HG02678 (cell line): ENCODE data around the gene SURF4.

Source experiments
- ATAC-seq: cut with Tn5 transposase; IDR thresholded peaks from one replicate; pipeline ENCODE4 v1.9.1; 2021; ENCODE audit warnings: mild to moderate bottlenecking, moderate library complexity; ENCODE audit not compliant: unreplicated experiment

The SURF4 gene

DNA sequence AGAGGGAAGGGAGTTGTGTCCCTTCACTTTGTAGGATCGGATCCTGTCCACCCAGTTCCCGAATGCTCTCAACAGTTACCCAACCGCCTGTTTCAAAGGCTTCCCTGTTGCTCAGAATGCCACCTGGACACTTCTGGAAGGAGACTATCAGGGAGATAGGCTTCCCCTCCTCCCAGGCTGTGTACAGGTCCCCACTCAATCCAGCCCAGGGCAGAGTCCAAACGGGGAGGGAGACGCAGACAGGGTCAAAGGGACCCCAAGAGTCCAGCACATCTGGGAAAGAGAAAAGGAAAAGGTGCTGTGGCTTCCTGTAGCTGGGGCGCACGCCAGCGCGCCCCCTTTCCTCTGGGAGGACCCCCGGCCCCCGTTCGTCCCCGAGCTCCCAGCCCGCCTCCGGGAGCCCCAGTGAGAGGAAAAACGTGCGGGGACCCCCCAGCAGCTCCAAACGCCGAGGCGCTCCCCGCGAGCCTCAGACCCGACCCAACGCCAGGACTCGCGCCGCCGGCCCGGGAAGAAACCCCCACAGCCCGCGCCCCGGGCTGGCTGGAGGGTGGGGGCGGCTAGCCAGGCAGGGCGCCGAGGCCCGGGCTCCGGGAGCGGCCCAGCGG is 640 bp downstream of the SURF4 start:
- peak; percentile 9 for ATAC-seq

DNA sequence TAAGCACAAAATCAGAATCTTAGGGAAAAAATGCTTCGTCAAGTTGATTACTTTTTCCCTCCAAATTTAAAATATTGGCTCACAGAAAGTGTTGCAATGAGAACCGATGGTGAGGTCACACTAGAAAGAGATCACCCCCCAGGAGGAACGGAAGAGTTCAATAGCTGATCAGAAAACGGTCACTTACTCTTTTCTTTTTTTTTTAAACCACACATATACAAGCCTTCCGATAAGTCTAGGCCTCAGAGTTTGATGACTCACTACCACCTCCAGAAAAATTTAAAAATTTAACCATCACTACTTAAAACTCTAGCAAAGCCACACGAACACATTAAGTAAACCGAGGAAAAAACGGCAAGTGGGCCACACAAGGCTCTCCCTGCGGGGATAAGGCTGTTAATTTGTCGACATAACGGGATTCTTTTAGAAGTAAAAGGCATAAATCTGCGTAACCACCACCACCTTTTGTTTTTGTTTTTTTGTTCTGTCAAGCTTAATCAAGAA is 1.2 kb downstream of the SURF4 start:
- no peak for ATAC-seq

DNA sequence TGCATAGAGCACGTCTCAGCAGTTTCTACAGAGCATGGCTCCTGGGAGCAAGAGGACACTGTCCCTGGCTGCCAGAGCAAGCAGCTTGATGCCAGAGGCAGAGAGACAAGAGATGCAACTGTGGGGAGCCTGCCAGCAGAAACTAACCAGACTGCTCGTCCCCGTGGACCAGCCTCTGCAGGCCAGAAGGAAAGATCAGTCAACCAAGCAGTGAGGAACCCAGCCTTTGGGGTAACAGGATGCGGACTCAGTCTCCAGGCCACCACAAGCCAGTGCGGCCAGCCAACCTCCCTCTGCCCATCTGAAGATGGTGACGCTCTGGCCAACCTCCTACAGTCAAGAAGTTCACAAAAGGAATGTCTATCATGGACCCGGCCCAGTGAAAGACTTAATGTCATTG is 3.7 kb downstream of the SURF4 start:
- no peak for ATAC-seq

DNA sequence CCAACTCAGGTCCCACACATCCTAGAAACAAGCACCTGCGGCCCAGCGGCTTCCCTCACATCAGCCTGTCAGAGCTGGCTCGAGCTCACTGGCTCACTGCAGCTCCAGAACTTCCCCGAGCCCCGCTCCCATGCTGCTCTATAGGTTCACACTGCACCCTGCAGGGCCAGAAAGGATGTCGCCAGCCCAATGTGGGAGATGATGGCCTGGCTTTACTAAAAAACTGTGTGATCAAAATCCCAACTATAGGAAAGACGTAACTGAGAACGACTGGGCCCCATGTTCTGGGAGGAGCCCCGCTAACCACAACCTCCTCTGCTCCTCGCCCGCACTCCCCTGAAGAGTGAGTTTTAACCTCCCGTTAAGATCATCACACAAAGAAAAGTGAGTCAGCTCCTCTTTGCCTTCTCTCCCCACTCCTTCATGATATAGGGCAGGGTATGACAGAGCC is 4.6 kb downstream of the SURF4 start:
- no peak for ATAC-seq

DNA sequence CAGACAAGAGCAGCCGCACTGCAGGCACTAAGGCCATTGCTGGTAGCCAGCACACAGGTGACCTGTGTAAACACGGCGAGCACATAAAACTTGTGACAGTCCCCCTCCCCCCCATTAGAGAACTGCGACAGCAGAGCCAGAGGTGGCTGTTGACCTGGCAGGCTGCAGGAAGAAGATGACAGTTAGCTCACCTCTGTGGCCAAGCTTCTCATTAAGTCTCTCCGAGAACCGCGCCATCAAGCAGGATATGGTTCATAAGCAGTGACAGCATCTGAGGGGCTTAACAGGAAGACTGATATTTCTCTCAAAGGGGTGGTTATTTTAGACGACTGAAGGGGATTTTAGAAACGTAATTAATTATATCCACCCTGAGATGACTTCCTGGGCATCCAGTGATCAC is 5.2 kb downstream of the SURF4 start:
- ATAC-seq = no peak

DNA sequence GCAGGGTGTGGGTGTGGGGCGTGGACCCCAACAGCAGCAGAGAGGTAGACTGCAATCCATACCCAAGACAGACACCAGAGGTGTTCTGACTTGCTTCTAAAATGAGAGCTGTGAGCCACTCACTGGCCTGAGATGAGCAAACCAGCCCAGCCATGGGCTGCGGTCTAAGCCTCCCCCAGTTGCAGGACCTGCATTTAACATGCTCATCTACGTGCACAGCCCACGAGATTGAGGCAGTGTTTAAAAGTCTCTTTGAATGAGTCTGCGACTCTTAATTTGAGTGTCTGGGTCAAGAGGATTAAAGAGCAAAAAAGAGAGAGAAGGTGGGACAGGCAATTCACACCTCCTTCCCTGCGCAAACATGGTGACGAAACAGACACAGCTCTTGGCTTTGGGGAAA is 5.9 kb downstream of the SURF4 start:
- ATAC-seq = no peak

DNA sequence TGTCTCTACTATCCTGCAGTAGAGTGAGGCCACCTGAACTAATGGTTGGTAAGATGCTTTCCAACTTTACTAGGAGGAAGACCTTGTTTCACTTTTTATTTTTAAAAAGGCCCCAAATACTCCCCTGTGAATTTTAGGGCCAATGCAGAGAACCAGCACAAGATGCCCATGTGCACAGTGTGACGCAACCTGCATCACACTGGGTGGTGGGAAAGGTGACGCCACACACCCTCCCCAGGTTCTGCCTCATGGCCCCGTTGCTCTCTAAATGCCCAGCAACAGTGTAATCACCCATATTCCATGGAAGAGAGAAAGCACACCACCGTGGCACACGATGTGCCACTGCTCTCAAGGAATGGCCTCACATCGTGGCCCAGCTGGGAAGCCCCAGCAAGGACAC is 6.4 kb downstream of the SURF4 start:
- ATAC-seq = no peak

DNA sequence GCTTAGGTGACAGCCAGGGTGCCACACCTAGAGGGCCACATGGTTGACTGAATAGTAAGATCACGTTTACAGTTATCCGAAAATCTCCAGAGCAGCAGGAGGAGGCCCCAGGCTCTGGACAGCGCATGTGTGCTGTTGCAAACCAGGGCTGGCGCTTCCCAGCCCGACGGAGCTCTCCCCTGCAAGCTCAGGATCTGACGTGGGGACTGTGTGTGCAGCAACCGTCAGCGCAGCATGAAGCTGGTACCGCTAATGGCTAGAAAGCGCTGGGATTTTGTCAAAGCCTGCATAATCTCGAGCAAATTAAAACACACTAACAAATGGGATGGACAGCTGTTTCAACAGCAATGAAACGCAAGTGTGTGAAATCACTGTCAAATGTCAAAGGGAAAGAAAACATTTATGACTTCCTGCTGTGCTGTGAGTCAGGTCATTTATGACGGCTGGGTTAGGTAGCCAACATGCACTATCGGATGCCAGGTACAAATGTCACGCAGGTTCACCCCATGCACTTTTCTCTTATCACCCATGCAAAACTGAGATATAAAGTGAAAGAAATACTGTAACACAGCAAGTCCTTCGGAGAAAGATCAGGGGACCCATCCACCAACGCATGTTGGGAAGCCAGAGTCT is 7.5 kb downstream of the SURF4 start:
- ATAC-seq = no peak

DNA sequence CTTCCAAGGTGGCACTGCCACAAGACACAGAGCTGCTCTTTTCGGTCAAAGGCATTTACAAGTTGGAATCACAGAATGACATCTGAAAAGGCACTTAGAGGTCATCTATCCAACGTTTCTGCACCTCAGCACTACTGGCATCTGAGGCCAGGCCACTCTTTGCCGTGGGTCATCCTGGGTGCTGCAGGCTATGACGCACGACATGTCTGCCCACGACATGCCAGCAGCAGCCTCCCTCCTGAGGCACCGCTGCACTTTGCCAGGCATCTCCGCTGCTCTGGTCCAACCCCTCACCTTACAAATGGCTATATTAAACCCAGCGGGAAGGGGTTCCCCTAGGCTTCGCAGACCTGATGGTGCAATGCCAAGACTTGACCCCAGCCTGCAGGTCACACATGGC is 8.1 kb downstream of the SURF4 start:
- no peak for ATAC-seq

DNA sequence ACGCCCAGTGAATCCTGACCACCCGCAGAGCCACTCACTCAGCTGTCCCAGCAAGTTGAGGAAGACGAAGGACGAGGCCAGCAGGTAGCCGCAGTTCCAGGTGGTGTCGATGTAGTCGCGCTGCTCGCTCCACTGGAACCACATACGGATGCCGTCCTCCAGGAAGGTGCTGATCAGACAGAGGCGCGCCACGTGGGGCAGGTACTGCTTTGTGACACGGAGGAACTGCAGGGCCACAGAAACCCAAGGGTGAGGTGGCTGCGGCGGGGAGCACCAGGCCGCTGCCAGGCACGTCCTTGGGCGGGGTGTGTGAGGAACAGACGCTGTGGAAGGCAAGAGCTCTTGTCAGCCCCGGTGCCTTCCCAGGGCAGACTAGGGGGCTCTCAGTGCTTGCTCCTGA is 8.6 kb downstream of the SURF4 start:
- ATAC-seq = no peak

DNA sequence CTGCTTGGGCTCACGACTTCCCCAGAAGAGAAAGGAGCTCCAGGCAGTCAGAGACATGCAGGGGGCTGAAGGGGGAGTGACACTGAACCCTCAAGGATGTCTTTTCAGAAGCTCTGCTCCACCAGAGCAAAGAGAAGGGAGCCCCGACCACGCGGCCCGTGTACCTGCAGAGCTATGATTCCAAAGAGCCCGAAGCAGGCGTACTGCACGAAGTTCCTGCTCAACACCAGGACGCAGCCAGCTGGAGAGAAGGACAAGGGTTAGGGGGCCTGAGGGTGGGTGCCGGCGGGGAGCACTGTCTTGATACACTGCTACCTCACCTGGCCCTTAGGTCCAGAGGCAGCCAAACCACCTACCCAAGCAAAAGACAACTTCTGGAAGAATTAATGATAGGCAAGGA is 9.4 kb downstream of the SURF4 start:
- no peak for ATAC-seq

DNA sequence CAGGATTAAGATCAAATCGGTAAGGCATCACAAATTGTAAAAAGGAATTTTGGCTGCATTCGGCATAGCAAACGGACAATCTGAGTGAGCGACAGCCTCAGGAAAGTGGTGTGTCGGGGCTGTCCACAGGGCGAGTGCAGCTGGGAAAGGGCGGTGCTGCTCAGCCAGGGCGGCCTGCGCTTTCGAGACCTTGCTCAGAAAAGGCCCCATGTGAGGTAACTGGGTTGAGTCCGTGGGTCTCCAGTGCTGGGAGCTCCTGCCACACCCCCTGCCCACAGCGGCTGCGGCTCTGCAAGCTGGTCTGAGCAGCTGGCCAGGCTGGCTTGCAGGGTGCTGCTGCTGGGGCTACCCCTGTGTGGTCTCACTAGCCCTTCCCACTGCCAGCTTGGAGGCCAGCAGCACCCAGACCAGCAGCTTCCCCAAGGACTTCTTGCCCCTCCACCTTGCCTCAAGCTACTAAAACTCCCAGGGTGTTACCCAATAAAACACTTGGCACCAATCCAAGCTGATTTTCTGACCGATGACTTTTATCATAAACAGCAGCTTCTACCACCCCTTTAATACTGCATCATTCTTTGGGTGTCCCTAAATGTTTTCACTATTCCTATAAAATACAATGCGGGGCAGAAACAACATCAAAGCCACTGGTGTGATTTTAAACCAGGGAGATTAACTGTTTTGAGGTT is 13.4 kb downstream of the SURF4 start:
- ATAC-seq = no peak

DNA sequence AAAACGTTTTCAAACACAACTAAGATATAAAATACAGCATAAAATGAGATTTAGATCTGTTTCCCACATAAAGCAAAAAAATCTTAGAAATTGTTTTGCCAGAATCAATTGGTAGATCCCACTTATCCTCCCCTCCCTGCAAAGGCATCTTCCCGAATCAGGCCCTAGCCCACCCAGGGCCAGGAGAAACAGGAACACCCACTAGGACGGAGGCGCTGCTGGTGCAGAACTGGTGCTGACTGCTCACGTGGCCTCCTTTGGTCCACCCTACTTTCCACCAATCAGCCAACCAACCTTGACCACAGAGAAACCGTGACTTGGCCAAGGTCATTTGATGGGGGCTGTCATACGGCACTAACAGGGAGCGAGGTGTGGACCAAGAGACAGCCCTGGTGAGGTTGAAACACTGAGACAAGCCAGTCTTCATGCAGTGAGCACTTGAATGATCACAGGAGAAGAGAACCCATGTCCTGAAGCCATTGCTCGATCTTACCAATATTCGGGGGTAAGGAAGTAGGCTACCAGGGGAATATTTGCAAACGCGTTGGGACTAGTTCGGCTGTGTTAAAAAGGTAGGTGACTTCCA is 14.3 kb downstream of the SURF4 start:
- ATAC-seq = no peak

DNA sequence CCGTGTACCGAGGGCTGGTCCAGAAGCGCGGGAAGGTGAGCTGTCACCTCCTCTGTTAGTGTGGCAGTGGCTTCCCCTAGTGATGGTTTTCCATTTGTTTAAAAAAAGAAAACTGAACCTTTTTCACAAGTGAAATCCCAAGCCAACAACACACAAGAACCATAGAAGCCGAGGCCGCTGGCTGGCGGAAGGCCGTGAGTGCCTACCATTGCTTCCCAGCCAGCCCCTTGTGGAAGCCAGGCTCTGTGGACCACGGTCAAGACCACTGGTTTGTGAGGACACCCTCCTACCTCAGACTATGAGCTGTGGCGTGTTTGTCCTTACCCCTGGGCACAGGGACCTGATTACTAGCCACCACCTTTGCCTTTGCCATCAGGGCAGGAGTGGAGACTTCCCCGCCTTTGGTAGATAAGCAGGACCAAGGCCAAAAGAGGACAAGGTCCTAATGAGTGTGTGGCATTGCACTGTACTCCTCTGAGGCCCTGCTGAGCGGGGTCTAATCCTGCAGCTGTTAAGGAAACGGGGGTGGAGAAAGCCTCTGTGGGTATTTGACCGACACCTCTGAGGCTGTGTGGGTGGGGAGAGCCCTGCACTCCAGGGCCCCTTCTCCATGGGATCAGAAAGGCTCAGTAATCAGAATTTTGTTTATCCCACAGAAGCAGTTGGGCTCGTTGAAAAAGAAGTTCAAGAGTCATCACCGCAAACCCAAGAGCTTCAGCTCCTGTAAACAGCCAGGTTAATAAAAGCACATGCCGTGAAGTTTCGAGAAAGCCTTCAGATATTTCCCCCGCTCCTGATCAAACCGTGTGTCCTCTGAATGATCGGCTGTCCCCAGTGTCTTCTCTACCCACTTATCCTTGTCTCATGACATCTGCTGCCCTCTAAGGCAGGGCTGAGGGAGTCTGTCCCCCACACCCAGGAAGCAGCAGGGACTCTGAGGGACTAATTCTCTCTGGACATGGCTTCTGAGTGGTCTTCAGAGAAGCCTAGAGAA is 15.2 kb downstream of the SURF4 start:
- no peak for ATAC-seq

DNA sequence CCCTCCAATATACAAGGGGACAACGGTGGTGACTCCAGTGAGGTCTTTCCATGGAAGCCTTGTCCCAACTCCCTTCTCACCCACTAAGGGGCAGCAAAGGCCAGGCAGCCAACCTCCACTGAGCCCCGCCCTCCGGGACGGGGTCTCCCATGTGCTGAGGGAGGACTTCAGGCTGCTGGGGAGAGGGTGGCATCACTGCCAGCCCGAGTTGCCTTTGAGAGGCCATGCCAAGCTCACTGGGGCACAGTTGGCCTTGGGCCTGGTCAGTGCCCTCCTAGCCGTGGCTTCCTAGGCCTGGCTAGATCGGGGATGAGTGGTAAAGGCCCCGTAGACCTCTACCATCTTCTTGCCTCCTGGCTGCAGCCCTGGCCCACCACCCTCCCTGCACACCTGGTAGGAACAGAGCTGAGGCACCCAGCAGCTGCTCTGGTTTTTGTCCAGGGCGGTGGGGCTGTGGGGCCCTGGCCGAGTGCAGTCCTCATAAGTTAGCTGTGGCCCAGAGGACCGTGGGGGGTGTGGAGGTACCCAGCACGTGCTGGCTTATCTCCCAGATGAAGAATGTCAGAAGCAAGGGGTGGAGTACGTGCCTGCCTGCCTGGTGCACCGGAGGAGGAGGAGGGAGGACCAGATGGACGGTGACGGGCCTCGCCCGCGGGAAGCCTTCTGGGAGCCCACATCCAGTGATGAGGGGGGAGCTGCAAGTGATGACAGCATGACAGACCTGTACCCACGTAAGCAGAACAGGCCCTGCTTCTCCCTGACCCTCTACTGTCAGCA is 16.3 kb downstream of the SURF4 start:
- ATAC-seq = no peak

DNA sequence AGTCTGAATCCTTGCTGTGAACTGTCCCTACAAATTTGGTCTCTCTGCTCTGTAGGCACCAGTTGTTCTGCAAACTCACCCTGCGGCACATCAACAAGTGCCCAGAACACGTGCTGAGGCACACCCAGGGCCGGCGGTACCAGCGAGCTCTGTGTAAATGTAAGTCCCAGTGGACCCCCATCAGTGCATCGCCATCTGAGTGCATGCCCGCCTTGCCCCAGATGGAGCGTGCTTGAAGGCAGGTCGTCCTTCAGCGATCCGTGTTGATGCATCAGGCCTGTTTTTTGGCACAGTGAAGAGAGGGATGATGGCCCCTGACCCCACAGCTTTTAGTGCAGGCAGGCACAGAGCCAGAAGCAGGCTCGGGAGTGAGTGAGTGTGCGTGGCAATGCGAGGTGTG is 18.2 kb downstream of the SURF4 start:
- no peak for ATAC-seq

DNA sequence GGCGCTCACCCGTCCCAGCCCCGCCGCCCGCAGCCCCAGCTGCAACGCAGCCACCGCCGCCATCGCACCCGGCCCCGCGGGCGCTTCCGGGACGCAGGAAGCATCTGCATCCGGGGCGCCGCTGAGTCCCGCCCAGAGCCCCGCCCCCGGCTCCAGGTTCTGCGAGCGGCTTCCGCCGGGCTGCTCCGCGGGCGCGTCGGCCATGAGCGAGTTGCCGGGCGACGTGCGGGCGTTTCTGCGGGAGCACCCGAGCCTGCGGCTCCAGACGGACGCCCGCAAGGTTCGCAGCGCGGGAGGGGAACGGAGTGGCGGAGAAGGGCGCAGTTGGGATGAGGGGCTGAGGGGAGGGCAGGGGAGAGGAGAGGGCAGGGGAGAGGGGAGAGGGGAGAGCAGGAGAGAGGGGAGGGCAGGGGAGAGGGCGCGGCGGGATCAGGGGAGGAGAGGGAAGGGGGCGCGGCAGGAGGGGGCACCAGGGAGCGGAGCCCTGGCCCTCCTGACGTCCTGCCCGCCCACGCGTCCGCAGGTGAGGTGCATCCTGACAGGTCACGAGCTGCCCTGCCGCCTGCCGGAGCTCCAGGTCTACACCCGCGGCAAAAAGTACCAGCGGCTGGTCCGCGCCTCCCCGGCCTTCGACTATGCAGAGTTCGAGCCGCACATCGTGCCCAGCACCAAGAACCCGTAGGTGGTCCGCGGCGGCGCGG is 19.3 kb downstream of the SURF4 start, which contains the start of the genes SURF1 and SURF2:
Gene SURF1, minus strand, starts transcription at position 97 of the 701 bp plus-strand sequence. Its CDS starts 34 bp downstream, at position 63.
Gene SURF2, plus strand, starts transcription at position 160 of the 701 bp plus-strand sequence. Its CDS starts 43 bp downstream, at position 203.
- ATAC-seq = peak; percentile 71

DNA sequence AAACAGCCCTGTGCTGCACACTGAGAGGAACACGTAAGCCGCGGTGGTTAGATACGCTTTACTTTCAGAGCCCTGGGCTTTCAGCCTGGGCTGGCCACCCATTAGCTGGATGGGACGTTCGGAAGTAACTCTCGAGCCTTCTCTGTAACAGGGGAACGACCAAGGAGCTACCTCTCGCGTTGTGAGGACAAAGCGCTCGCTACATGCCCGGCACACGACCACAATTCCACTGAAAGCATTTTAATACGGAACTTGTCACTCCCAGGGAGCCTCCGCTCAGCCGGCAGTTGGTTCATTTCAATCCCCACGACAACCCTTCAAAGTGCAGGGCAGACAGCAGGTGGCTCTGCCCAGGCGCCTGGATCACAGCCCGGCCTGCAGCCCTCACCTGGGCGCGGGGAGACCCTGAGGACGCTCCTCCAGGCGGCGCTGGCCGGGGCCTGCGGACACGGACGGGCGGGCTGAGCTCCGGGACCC is 19.9 kb downstream of the SURF4 start:
- ATAC-seq = peak; percentile 44

DNA sequence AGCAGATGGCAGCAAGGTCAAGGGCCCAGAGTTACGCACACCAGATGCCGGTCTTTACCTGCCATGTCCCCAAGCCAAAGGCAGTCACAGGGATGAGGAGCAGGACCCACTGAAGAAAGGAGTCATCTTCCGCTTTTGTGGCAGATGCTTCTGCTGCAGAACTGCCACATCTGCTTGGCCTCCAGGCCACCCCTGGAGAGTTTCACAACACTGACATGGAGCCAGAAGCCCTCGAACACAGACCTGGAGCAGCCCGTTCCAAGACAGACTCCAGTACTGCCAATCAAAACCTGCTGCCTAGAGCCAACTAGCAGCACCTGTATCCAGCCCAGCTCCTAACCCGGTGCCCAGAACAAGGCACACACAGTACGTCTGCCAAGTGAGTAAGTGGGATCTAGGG is 21.1 kb downstream of the SURF4 start:
- ATAC-seq = no peak
